Bone marrow (tissue), 2 donors: Measurements from ENCODE around the gene LIMS2.

Source experiments
- DNase-seq, 2 donors: peaks; one replicate each; lab custom pipeline; 2025; lab: John Stamatoyannopoulos, UW

LIMS2 gene

DNA sequence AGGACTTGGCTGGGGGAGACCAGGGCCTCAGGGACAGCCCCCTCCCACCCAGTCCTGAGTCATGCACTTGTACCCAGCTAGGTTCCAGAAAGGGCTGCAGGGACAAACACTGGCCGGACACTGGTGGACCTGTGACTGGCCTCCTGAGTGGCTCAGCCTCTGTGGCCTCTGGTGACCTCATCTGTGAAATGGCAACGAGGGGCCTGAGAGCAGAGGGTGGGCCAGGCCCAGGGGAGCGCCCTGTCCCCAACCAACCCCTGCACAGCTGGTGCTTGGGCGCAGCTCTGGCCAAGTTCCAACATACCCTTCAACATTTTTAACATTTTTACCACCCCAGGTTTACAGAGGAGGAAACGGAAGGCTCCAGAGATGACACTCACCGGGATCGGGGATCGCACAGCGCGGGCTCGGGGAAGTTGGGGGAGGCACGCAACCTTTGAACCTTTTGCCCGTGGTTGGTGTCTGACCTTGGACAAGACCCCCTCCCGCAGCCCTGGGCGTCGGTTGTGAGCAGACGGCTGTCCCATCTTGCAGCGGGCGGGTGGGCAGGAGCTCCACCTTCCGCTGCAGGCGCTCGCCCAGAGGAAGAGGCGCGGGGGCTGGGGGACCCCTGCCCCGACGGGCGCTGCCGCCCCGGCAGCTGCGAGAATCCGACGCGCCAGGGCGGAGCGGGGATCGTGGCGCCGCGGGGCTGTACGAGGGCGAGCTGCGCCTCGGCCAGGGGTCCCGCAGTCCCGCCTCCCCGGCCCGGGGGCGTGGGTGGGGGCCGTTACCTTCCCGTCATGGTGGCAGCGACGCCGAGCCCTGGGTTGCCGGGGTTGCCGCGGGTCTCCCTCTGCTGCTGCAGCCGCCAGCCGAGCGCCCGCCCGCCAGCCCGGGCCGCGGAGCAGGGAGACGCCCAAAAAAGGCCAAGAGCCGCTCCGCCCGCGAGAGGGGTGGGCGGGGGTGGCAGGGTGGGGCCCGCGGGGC, 805 bp downstream of the LIMS2 start:
- no peak for DNase-seq

GRCh38 chr2:127673291-127674069, 1.9 kb downstream of the LIMS2 start:
- no peak for DNase-seq

DNA sequence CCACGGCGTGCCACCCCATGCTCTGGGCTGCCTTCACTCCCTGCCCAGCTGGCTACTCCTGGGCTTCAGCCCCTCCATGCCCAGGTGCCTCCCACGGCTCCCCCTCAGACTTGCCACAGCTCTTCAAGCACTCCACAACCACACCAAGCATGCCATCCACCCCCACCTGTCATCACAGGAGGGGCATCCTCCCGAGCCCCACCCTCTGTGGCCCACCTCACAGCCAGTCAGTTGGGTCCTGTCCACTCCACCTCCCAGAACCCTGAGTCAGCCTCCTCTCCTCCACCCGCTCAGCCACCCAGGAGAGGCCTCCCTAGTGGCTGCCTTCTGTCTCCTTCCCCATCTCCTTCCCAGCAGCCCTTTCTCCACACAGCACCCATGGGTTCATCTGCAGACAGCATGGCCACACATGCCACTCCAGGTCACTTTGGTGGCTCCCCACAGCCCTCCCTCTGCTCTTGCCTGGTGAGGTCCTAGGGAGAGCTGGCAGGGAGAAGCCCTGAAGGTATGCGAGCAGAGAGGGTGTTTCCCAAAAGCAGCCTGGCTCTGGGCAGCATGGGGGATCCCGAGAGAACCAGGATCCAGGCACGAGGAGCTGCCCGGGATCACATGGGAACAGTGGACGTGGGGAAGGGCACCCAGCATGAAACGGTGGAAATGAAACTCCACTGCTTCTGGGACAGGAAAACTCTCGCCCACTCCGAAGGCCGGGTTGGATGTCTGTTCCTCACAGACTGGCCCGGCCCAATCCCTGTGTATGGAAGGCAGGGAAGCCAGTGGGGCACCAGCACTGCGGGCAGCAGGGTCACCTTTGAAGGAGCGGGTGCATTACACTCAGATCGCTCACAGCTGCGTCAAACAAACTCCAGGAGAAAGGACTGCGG, 2.7 kb downstream of the LIMS2 start:
- no peak for DNase-seq

GRCh38 chr2:127671557-127672302, 3.6 kb downstream of the LIMS2 start:
- DNase-seq: no peak

DNA sequence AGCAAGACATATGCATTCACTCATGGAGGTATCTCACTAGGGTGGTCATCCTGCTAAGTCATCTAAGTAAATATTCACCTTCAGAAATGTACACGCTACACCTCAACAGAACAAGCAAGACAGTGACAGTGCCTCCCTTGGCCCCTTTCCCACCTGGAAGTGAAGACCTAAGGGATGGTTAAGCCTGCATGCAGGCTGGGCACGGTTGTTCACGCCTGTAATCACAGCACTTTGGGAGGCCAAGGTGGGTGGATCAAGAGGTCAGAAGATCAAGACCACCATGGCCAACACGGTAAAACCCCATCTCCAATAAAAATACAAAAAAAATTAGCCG, 4.4 kb downstream of the LIMS2 start:
- no peak for DNase-seq

- DNase-seq: no peak
Observed at GRCh38 chr2:127670055-127670956, 5.0 kb downstream of the LIMS2 start.

DNA sequence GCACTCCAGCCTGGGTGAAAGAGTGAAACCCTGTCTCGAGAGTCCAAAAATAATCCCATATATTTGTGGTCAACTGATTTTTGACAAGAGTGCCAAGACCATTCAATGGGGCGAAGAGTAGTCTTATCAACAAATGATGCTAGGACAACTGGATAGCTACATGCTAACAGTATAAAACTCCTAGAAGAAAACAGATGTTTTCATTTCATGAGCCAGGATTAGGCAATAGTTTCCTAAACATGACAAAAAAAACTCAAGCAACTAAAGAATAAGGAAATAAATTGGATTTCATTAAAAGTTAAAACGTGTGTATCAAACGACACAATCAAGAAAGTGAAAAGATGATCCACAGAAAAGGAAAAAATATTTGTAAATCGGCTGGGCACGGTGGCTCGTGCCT, 6.3 kb downstream of the LIMS2 start:
- no peak for DNase-seq

GRCh38 chr2:127665267-127665893, 9.9 kb downstream of the LIMS2 start:
- DNase-seq: no peak

DNA sequence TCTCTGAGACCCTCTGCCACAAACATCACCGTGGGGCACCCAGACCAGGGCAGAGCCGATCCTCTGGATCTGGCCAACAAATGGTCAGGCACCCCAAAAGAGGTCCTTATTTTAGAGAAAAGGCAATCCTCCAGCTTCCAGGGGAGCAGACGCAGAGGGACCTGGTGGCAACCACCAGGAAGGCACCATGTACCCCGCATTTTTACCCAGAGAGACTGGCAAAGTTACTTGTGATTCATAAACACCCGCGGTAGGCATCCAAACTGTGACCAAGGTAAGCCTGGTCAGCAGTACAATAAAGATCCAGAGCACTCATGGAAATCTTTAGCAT, 10.5 kb downstream of the LIMS2 start:
- no peak for DNase-seq

DNA sequence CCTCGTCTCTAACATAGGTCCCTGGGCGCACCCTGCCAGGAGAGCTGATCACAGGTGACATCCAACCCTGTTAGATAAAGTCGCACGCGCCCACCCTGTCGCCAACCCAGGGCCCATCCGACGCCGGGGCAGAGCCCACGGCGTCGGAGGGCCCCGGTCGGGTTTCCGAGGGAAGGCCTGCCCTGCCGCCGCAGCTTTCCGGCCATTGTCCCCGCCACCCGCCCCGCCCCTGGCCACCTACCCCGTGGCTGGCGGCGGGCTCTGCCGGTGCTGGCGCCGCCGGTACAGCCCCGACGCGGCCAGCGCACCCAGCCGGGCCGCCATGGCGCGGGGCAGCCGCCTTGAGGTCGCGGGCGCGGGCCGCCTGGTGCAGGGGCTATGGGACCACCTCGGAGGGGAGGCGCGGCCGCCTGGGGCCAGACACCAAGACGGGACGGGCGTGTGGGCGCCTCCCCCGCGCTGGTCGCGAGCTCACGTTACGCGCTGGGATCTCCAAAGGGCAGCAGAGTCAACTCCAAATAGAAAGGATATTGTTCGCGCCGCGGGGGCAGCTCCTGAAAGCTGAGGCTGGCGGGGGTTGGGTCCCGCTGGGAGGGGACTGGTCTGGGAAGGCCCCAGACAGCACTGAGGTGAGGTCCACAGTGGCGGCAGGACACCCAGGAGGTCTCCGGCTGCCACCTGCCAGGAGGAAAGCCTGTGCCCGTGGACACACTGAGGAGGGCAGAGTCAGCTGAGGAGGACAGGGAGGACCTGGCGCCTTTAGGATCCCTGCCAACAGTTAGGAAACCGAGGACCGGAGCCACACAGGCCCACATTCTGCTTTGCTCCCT, 11.1 kb downstream of the LIMS2 start:
- no peak for DNase-seq

- DNase-seq: no peak
Observed at GRCh38 chr2:127663566-127664064, 11.7 kb downstream of the LIMS2 start.

DNA sequence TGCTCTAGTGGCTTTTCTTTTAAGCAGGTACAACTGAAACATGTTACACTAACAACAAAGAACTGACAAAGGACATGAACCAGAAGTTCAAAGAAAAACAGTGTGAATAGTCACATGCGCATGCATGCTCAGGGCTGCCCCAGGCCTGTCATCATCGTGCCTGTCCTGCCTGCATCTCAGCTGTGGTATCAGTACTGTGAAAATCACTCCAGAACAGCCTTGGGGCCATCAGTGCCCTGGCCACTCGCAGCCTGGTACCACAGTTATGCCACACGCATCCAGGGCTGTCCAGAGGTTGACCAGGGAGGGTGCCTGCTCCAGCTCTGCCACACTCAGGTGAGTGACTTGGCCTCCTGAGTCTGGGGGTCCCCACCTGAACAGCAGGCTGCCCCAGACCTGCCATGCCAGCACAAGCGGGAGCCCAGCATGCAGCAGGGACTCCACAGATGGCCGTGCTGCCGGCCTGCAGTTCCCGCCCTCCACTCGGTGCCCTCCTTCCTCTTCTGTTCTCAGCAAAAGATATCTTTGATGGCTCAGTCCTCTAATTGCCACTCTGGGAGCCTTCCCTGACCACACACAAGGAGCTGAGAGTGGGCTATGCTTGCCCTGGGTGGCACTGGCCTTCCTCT, 12.3 kb downstream of the LIMS2 start:
- DNase-seq: no peak

DNA sequence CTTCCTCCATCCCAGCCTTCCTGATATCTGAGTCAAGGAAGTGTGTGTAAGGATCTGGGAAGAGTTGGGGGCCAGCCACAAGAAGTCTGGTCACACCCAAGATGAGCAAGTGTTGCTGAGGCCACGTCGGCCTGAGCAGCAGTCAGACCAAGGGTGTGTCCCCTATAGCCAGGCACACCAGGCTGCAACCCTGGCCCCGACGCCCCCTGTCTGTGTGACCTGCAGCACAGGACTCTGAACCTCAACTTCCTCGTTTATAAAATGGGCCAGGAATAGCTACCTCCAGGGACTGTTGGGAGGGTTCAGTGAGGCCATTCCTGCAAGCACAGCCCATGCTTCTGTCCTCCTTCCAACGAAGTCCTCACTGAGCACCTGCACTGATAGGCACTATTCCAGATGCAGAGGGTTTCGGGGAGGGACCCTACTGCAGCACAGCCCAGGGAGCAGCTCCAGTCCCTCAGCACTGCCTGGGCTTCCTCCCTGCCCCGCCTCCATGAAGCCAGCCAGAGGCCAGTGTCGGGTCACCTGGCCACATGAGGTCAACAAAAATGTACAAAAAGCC, 13.3 kb downstream of the LIMS2 start:
- DNase-seq: no peak

DNA sequence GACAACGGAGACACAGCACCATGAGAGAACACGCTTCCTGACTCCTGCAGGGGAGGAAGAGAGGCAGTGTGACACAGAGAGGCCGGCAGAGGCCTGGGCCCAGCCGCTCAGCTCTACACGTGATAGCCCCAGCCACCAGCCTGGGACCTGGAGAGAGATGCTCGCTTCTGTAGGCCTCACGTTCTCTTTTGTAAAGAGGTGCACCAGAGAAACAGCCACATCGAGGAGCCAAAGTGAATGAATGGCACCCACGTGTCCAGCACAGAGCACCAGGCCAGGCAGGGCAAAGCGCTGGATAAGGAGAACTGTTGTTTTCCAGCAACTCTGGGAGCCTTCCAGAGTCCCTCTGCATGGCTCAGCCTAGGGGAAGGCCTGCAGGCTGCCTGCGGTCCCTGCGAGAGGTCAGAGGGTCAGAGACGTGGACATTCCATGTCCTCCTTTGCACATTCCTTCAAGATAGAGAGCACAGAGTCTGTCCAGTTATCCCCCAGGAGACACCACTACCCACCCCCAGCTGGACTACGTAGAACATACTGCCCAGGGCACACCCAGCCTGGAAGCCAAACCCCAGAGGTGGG, 14.2 kb downstream of the LIMS2 start:
- no peak for DNase-seq

- no peak for DNase-seq
Observed at GRCh38 chr2:127660291-127660578, 15.1 kb downstream of the LIMS2 start.

- DNase-seq: no peak
Observed at GRCh38 chr2:127659408-127660290, 15.7 kb downstream of the LIMS2 start.
